ENCODE data around the gene ZFYVE28.

DNA sequence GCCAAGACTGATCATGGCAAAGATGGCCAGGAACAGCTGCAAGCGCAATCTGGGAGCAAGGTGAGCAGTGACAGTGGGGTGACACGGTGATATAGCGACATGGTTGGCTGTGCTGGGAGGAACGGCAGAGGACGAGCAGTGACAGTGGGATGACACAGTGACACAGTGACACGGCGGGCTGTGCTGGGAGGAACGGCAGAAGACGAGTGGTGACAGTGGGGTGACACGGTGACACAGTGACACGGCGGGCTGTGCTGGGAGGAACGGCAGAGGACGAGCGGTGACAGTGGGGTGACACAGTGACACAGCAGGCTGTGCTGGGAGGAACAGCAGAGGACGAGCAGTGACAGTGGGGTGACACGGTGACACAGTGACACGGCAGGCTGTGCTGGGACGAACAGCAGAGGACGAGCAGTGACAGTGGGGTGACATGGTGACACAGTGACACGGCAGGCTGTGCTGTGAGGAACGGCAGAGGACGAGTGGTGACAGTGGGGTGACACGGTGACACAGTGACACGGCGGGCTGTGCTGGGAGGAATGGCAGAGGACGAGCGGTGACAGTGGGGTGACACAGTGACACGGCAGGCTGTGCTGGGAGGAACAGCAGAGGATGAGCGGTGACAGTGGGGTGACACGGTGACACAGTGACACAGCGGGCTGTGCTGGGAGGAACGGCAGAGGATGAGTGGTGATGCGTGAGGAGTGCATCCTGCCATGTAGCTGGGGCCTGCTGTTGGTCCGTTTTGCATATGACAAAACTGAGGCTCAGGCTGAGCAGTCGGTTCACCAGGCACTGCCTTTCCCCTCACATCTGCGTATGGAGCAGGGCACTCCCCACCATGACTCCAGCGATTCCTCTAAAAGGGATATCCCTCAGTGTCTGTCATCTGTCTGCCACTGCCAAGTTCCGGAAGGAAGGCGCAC is 120.6 kb downstream of the ZFYVE28 start:
- TF ChIP-seq, protein P1, sequence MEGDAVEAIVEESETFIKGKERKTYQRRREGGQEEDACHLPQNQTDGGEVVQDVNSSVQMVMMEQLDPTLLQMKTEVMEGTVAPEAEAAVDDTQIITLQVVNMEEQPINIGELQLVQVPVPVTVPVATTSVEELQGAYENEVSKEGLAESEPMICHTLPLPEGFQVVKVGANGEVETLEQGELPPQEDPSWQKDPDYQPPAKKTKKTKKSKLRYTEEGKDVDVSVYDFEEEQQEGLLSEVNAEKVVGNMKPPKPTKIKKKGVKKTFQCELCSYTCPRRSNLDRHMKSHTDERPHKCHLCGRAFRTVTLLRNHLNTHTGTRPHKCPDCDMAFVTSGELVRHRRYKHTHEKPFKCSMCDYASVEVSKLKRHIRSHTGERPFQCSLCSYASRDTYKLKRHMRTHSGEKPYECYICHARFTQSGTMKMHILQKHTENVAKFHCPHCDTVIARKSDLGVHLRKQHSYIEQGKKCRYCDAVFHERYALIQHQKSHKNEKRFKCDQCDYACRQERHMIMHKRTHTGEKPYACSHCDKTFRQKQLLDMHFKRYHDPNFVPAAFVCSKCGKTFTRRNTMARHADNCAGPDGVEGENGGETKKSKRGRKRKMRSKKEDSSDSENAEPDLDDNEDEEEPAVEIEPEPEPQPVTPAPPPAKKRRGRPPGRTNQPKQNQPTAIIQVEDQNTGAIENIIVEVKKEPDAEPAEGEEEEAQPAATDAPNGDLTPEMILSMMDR (IDR thresholded peaks at IDR 0.05 in 2 of 3, conservative IDR thresholded peaks at IDR 0.05 in 1 of 3; ENCODE audit: borderline replicate concordance in 1 of 3, insufficient read depth in 1 of 3, low read depth in 2 of 3, low read length in 2 of 3): no peak
- TF ChIP-seq RAD21 (IDR thresholded peaks at IDR 0.05; ENCODE audit: low read depth) (no peak), POLR2A (IDR thresholded peaks at IDR 0.05; ENCODE audit: borderline replicate concordance, extremely low read depth, insufficient read depth, insufficient read length) (no peak), YY1 (IDR thresholded peaks at IDR 0.05; ENCODE audit: extremely low read depth, insufficient replicate concordance, low read depth, low read length) (no peak), SIN3A (IDR thresholded peaks at IDR 0.05; ENCODE audit: low read depth) (no peak)
- TF ChIP-seq, protein P2, sequence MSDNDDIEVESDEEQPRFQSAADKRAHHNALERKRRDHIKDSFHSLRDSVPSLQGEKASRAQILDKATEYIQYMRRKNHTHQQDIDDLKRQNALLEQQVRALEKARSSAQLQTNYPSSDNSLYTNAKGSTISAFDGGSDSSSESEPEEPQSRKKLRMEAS (IDR thresholded peaks at IDR 0.05): no peak
- TF ChIP-seq, protein P3, sequence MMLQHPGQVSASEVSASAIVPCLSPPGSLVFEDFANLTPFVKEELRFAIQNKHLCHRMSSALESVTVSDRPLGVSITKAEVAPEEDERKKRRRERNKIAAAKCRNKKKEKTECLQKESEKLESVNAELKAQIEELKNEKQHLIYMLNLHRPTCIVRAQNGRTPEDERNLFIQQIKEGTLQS (IDR thresholded peaks at IDR 0.05): no peak
- TF ChIP-seq, protein P4, sequence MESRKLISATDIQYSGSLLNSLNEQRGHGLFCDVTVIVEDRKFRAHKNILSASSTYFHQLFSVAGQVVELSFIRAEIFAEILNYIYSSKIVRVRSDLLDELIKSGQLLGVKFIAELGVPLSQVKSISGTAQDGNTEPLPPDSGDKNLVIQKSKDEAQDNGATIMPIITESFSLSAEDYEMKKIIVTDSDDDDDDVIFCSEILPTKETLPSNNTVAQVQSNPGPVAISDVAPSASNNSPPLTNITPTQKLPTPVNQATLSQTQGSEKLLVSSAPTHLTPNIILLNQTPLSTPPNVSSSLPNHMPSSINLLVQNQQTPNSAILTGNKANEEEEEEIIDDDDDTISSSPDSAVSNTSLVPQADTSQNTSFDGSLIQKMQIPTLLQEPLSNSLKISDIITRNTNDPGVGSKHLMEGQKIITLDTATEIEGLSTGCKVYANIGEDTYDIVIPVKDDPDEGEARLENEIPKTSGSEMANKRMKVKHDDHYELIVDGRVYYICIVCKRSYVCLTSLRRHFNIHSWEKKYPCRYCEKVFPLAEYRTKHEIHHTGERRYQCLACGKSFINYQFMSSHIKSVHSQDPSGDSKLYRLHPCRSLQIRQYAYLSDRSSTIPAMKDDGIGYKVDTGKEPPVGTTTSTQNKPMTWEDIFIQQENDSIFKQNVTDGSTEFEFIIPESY (IDR thresholded peaks at IDR 0.05; ENCODE audit: extremely low read depth, insufficient replicate concordance, low read length): no peak

Measured in HCT116 (cell line).